K562 (cell line): ENCODE results near the gene TNFRSF11A. TPM values are rescaled to one million over a fixed set of nuclear protein-coding genes. Genes with fewer than 3 reads are reported as not detected.

Experiments
- ATF1 ChIP-seq, 2 experiments: fragments of 450-650 bp in 1 of 2; IDR thresholded peaks; 2 replicates each; pipeline ENCODE4 v1.6.1; 2016; ENCODE audit warnings: missing compliant biosample characterization in 1 of 2, missing genetic modification characterization in 1 of 2
- CBFA2T3 ChIP-seq: fragments of 450-650 bp; IDR thresholded peaks from 2 replicates; pipeline ENCODE4 v1.6.1; 2017
- CBX5 ChIP-seq: IDR thresholded peaks from 2 replicates; pipeline ENCODE4 v1.6.1; 2014; ENCODE audit warnings: low read depth, borderline replicate concordance
- CC2D1A ChIP-seq: fragments of 450-650 bp; IDR thresholded peaks from 2 replicates; pipeline ENCODE4 v1.6.1; 2017; ENCODE audit warnings: mild to moderate bottlenecking
- DDX20 ChIP-seq: fragments of 450-650 bp; IDR thresholded peaks from 2 replicates; pipeline ENCODE4 v1.6.1; 2016; ENCODE audit warnings: missing genetic modification characterization, low read depth, mild to moderate bottlenecking, missing compliant biosample characterization, moderate library complexity
- ELF1 ChIP-seq: fragments of 200-800 bp; sonication (Bioruptor generic); IDR thresholded peaks from 2 replicates; pipeline ENCODE4 v1.6.1; 2016; ENCODE audit warnings: missing genetic modification characterization, missing compliant biosample characterization
- LCOR ChIP-seq: sonication (generic); formaldehyde crosslinking; IDR thresholded peaks from 2 replicates; pipeline ENCODE4 v1.8.0; 2022; ENCODE audit warnings: mild to moderate bottlenecking, missing genetic modification reagents
- PATZ1 ChIP-seq: fragments of 250-450 bp; sonication (Bioruptor Pico); IDR thresholded peaks from 2 replicates; pipeline ENCODE4 v1.5.0; 2020; ENCODE audit warnings: mild to moderate bottlenecking, borderline replicate concordance
- SMARCE1 ChIP-seq: fragments of 450-650 bp; IDR thresholded peaks from 2 replicates; pipeline ENCODE4 v1.7.1; 2016; ENCODE audit warnings: mild to moderate bottlenecking
- TCF3 ChIP-seq: sonication (generic); formaldehyde crosslinking; IDR thresholded peaks from 2 replicates; pipeline ENCODE4 v1.4.0; 2020; ENCODE audit warnings: mild to moderate bottlenecking, missing genetic modification reagents
- TGIF2 ChIP-seq: sonication (generic); formaldehyde crosslinking; IDR thresholded peaks from 2 replicates; pipeline ENCODE4 v1.8.1; 2022; ENCODE audit warnings: mild to moderate bottlenecking, missing genetic modification reagents, moderate library complexity
- VEZF1 ChIP-seq: fragments of 200-800 bp; sonication (Bioruptor generic); IDR thresholded peaks from 2 replicates; pipeline ENCODE4 v1.6.1; 2017; ENCODE audit warnings: missing genetic modification characterization, missing compliant biosample characterization
- ZNF561 ChIP-seq: fragments of 450-650 bp; formaldehyde crosslinking; conservative IDR thresholded peaks from 2 replicates; pipeline ENCODE4 v1.4.0; 2020; ENCODE audit warnings: mild to moderate bottlenecking, moderate library complexity
- polyA plus RNA-seq, 8 experiments: library from polyadenylated mRNA; depleted of rRNA in 4 of 8; stranded (reverse) in 5 of 8; unstranded in 3 of 8; fragments of >200 nt; fragmentation: Nextera tagmentation in 2 of 8; fragmentation: Illumina TruSeq in 1 of 8; extraction: Ambion mirVana in 2 of 8; extraction: Trizol in 1 of 8; gene quantifications; 2 replicates each; pipeline versions ENCODE4 v1.2.1 to v1.2.3, GENCODE V29; 2011 to 2014; ENCODE audit warnings: inconsistent platforms in 1 of 8, missing spikeins in 1 of 8
- total RNA-seq, 7 experiments: library from RNA; depleted of rRNA in 6 of 7; stranded (reverse); fragments of >200 nt in 6 of 7; fragmentation: Illumina TruSeq in 2 of 7; extraction: Trizol in 2 of 7; gene quantifications; 2 replicates each; pipeline versions ENCODE4 v1.2.1 to v1.2.3, GENCODE V29; 2011 to 2021; ENCODE audit warnings: low replicate concordance in 1 of 7
- TF ChIP-seq, protein P1 (sequence below): fragments of 250-450 bp; sonication (Bioruptor Pico); IDR thresholded peaks from 2 replicates; pipeline ENCODE4 v1.8.0; 2021; ENCODE audit warnings: moderate library complexity, mild to moderate bottlenecking, inconsistent platforms

Gene TNFRSF11A
- total and polyA plus RNA-seq, 9 of the 15 experiments (the other 6 are each of a cell fraction or from before 2014, with no cell fraction given) = 0.03 to 0.06 (median 0.04) TPM; not detected in 6

GRCh38 chr18:62420513-62421209, 95.6 kb downstream of the TNFRSF11A start (continued):
- TF ChIP-seq PATZ1 (no peak), CBX5 (no peak), CBFA2T3 (peak; percentile 58), DDX20 (tag) (no peak), SMARCE1 (peak; percentile 72; the same call in 1 of the 2 replicates), ELF1 (tag) (peak; percentile 52; the same call in 1 of the 2 replicates), ZNF561 (CRISPR knock-in tag) (no peak), VEZF1 (CRISPR knock-in tag) (peak; percentile 45), LCOR (CRISPR knock-in tag) (0 out of 2 replicates have a peak, but pooled peaks have one; percentile 50), TCF3 (CRISPR knock-in tag) (peak; percentile 51; the same call in 1 of the 2 replicates), CC2D1A (no peak), TGIF2 (CRISPR knock-in tag) (no peak), ATF1 (CRISPR knock-in tag; IDR thresholded peaks at IDR 0.05) (no peak), ATF1 (tag; IDR thresholded peaks at IDR 0.05) (peak; percentile 20; the same call in 1 of the 2 replicates)
- TF ChIP-seq, protein P1, sequence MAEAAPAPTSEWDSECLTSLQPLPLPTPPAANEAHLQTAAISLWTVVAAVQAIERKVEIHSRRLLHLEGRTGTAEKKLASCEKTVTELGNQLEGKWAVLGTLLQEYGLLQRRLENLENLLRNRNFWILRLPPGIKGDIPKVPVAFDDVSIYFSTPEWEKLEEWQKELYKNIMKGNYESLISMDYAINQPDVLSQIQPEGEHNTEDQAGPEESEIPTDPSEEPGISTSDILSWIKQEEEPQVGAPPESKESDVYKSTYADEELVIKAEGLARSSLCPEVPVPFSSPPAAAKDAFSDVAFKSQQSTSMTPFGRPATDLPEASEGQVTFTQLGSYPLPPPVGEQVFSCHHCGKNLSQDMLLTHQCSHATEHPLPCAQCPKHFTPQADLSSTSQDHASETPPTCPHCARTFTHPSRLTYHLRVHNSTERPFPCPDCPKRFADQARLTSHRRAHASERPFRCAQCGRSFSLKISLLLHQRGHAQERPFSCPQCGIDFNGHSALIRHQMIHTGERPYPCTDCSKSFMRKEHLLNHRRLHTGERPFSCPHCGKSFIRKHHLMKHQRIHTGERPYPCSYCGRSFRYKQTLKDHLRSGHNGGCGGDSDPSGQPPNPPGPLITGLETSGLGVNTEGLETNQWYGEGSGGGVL (CRISPR knock-in tag) = no peak
- TF ChIP-seq, all 486 proteins: peak for 31
